Calu3 (cell line): ENCODE data around the gene PDS5B. TPM values are rescaled to one million over a fixed set of nuclear protein-coding genes. Genes with fewer than 3 reads are reported as not detected.
"Not testable (repeated sequence)": the region's sequence is repeated elsewhere in the genome, so short reads cannot be mapped to it uniquely, and the experiment has no call there.

ENCODE experiments used
- BruUV-seq: library from RNA; stranded (reverse); fragments of 400-500 nt; replicated peaks from 2 replicates; lab custom pipeline; 2021; lab: Mats Ljungman, UMichigan
- CTCF ChIA-PET: fragments of 300-600 bp; sonication (Branson Sonifier 250); formaldehyde crosslinking; loops from one replicate; lab custom pipeline; 2022; ENCODE audit warnings: antibody characterized with exemption; lab: Charles Lee
- DNase-seq: peaks from one replicate; pipeline ENCODE4 v3.0.0; 2022
- H3K27ac Mint-ChIP-seq: one replicate; pipeline ENCODE4 v1.8.0; 2022; ENCODE audit warnings: mixed read lengths; ENCODE audit not compliant: unreplicated experiment
- H3K27me3 Mint-ChIP-seq: one replicate; pipeline ENCODE4 v1.8.0; 2022; ENCODE audit warnings: mixed read lengths; ENCODE audit not compliant: unreplicated experiment
- H3K36me3 Mint-ChIP-seq: one replicate; pipeline ENCODE4 v1.8.0; 2022; ENCODE audit warnings: mild to moderate bottlenecking, moderate library complexity, mixed read lengths; ENCODE audit not compliant: insufficient read depth, unreplicated experiment
- H3K4me1 Mint-ChIP-seq: one replicate; pipeline ENCODE4 v1.8.0; 2022; ENCODE audit warnings: mild to moderate bottlenecking, low read depth, mixed read lengths; ENCODE audit not compliant: unreplicated experiment
- H3K4me3 Mint-ChIP-seq: one replicate; pipeline ENCODE4 v1.8.0; 2022; ENCODE audit warnings: mild to moderate bottlenecking, low read depth, moderate library complexity, mixed read lengths; ENCODE audit not compliant: unreplicated experiment
- H3K9me3 Mint-ChIP-seq: one replicate; pipeline ENCODE4 v1.8.0; 2022; ENCODE audit warnings: low read depth, mixed read lengths; ENCODE audit not compliant: unreplicated experiment
- CTCF ChIP-seq: fragments of 200-600 bp; IDR thresholded peaks from one replicate; pipeline ENCODE4 v1.8.0; 2022; ENCODE audit warnings: antibody characterized with exemption; ENCODE audit not compliant: unreplicated experiment
- intact Hi-C: fragments of 100-400 bp; cut with micrococcal nuclease; formaldehyde crosslinking; loops from one replicate; pipeline ENCODE4 v1.10.0; 2022; ENCODE audit not compliant: unreplicated experiment
- total RNA-seq: library from RNA; stranded (reverse); gene quantifications from 2 replicates; pipeline ENCODE4 v1.2.3, GENCODE V29; 2022

PDS5B gene
- total RNA-seq, 1 experiment from 2014 or later = 33.9 TPM

GRCh38 chr13:32722340-32722739 lies 136.1 kb downstream of the PDS5B start:
- Mint-ChIP-seq H3K36me3 (no peaks in the 10 kb centered on the region), H3K27me3 (no peaks in the 10 kb centered on the region), H3K4me3 (no peak overlapping the region), H3K9me3 (no peaks in the 10 kb centered on the region), H3K27ac (no peak overlapping the region), H3K4me1 (no peaks in the 10 kb centered on the region)
- no peak for DNase-seq
- CTCF ChIA-PET = interaction anchor here (1.3 kb wide), 1 partner anchor 14 kb away, joined by 3 read pairs; no protein-coding TSS in a partner anchor
- BruUV-seq = no TSS peak
- intact Hi-C loops = no loop called here
- TF ChIP-seq CTCF = no peak

- DNase-seq = no peak
- CTCF ChIA-PET = no interaction called here
- no peaks in the 10 kb centered on the region for H3K9me3 Mint-ChIP-seq
- H3K27ac Mint-ChIP-seq = no peak overlapping the region
- intact Hi-C loops = no loop called here
- H3K4me3 Mint-ChIP-seq = no peak overlapping the region
- H3K4me1 Mint-ChIP-seq = no peaks in the 10 kb centered on the region
- H3K36me3 Mint-ChIP-seq = no peaks in the 10 kb centered on the region
- H3K27me3 Mint-ChIP-seq = no peaks in the 10 kb centered on the region
- TF ChIP-seq CTCF = no peak
- no TSS peak for BruUV-seq
Observed at GRCh38 chr13:32723987-32724386, 137.7 kb downstream of the PDS5B start.

- no peaks in the 10 kb centered on the region for H3K36me3 Mint-ChIP-seq
- no peak overlapping the region for H3K27ac Mint-ChIP-seq
- H3K27me3 Mint-ChIP-seq = no peaks in the 10 kb centered on the region
- peaks cover 10% of the 10 kb centered on the region for H3K4me1 Mint-ChIP-seq
- CTCF ChIA-PET = no interaction called here
- H3K4me3 Mint-ChIP-seq = no peak overlapping the region
- no TSS peak for BruUV-seq
- no peak for DNase-seq
- peaks cover 2% of the 10 kb centered on the region for H3K9me3 Mint-ChIP-seq
- TF ChIP-seq CTCF = no peak
- intact Hi-C loops = no loop called here
Observed at GRCh38 chr13:32726374-32727037, 140.3 kb downstream of the PDS5B start.

GRCh38 chr13:32728327-32728726 lies 142.1 kb downstream of the PDS5B start:
- no peak for DNase-seq
- Mint-ChIP-seq H3K4me3 (no peak overlapping the region), H3K4me1 (peaks cover 15% of the 10 kb centered on the region), H3K27ac (no peak overlapping the region), H3K27me3 (no peaks in the 10 kb centered on the region), H3K9me3 (peaks cover 2% of the 10 kb centered on the region), H3K36me3 (no peaks in the 10 kb centered on the region)
- no peak for TF ChIP-seq CTCF
- CTCF ChIA-PET = no interaction called here
- intact Hi-C loops = no loop called here
- BruUV-seq = no TSS peak

GRCh38 chr13:32729097-32729496 lies 142.8 kb downstream of the PDS5B start:
- H3K36me3 Mint-ChIP-seq, CTCF ChIA-PET, H3K4me3 Mint-ChIP-seq, BruUV-seq, H3K27ac Mint-ChIP-seq, H3K9me3 Mint-ChIP-seq, H3K27me3 Mint-ChIP-seq, intact Hi-C loops, DNase-seq: not testable (repeated sequence)
- peaks cover 15% of the 10 kb centered on the region for H3K4me1 Mint-ChIP-seq
